Glutamatergic neuron (in vitro differentiated cells): ENCODE measurements around the gene CCDC182. TPM values are rescaled to one million over a fixed set of nuclear protein-coding genes. Genes with fewer than 3 reads are reported as not detected.

Source experiments
- DNase-seq: peaks from one replicate; pipeline ENCODE4 v3.0.0; 2022
- H3K27ac Mint-ChIP-seq: one replicate; pipeline ENCODE4 v1.8.0; 2020; ENCODE audit warnings: mild to moderate bottlenecking, mixed read lengths, inconsistent platforms; ENCODE audit not compliant: unreplicated experiment
- H3K27me3 Mint-ChIP-seq: one replicate; pipeline ENCODE4 v1.8.0; 2020; ENCODE audit warnings: mild to moderate bottlenecking, moderate library complexity, mixed read lengths, inconsistent platforms; ENCODE audit not compliant: unreplicated experiment
- H3K36me3 Mint-ChIP-seq: one replicate; pipeline ENCODE4 v1.8.0; 2020; ENCODE audit warnings: mild to moderate bottlenecking, mixed read lengths, inconsistent platforms; ENCODE audit not compliant: unreplicated experiment
- H3K4me1 Mint-ChIP-seq: one replicate; pipeline ENCODE4 v1.8.0; 2020; ENCODE audit warnings: mild to moderate bottlenecking, low read depth, mixed read lengths, inconsistent platforms; ENCODE audit not compliant: unreplicated experiment
- H3K4me3 Mint-ChIP-seq: one replicate; pipeline ENCODE4 v1.8.0; 2020; ENCODE audit warnings: mild to moderate bottlenecking, mixed read lengths, inconsistent platforms; ENCODE audit not compliant: unreplicated experiment
- H3K9me3 Mint-ChIP-seq: one replicate; pipeline ENCODE4 v1.8.0; 2020; ENCODE audit warnings: mild to moderate bottlenecking, moderate library complexity, mixed read lengths, inconsistent platforms; ENCODE audit not compliant: unreplicated experiment
- CTCF ChIP-seq: fragments of 200-600 bp; sonication (generic); IDR thresholded peaks from one replicate; pipeline ENCODE4 v1.5.0; 2021; ENCODE audit not compliant: partially characterized antibody, unreplicated experiment
- total RNA-seq: library from RNA; stranded (reverse); fragmentation: NEBNext Ultra II Directional; extraction: Animal tissue kit (Norgen Biotek cat#: 25700); gene quantifications from one replicate; pipeline ENCODE4 v1.2.1, GENCODE V29; 2021; ENCODE audit not compliant: unreplicated experiment

Gene CCDC182
- total RNA-seq, 1 donor from 2014 or later: not detected

GRCh38 chr17:57739402-57740234 lies 5.5 kb downstream of the CCDC182 start:
- Mint-ChIP-seq H3K36me3 (no peaks in the 10 kb centered on the region), H3K9me3 (peaks cover 6% of the 10 kb centered on the region), H3K27me3 (peaks cover 7% of the 10 kb centered on the region), H3K4me1 (peaks cover 26% of the 10 kb centered on the region), H3K4me3 (peak overlapping the region; percentile 28), H3K27ac (peak overlapping the region; percentile 82)
- DNase-seq: no peak
- peak; percentile 22 for TF ChIP-seq CTCF

- H3K27me3 Mint-ChIP-seq: peaks cover 7% of the 10 kb centered on the region
- no peak overlapping the region for H3K27ac Mint-ChIP-seq
- peaks cover 23% of the 10 kb centered on the region for H3K4me1 Mint-ChIP-seq
- no peak overlapping the region for H3K4me3 Mint-ChIP-seq
- TF ChIP-seq CTCF: no peak
- DNase-seq: no peak
- H3K36me3 Mint-ChIP-seq: no peaks in the 10 kb centered on the region
- H3K9me3 Mint-ChIP-seq: peaks cover 6% of the 10 kb centered on the region
Observed at GRCh38 chr17:57737450-57737849, 7.6 kb downstream of the CCDC182 start.

- Mint-ChIP-seq H3K27ac (no peak overlapping the region), H3K4me3 (no peak overlapping the region), H3K4me1 (peaks cover 23% of the 10 kb centered on the region), H3K36me3 (no peaks in the 10 kb centered on the region), H3K9me3 (peaks cover 4% of the 10 kb centered on the region), H3K27me3 (peaks cover 5% of the 10 kb centered on the region)
- TF ChIP-seq CTCF: no peak
- no peak for DNase-seq
Observed at GRCh38 chr17:57735707-57736106, 9.4 kb downstream of the CCDC182 start.

GRCh38 chr17:57735230-57735629 lies 9.9 kb downstream of the CCDC182 start:
- H3K9me3 Mint-ChIP-seq: peaks cover 4% of the 10 kb centered on the region
- DNase-seq: no peak
- H3K36me3 Mint-ChIP-seq: no peaks in the 10 kb centered on the region
- H3K27me3 Mint-ChIP-seq: peaks cover 8% of the 10 kb centered on the region
- peaks cover 20% of the 10 kb centered on the region for H3K4me1 Mint-ChIP-seq
- H3K4me3 Mint-ChIP-seq: no peak overlapping the region
- no peak for TF ChIP-seq CTCF
- H3K27ac Mint-ChIP-seq: no peak overlapping the region

- Mint-ChIP-seq H3K4me1 (peaks cover 14% of the 10 kb centered on the region), H3K36me3 (no peaks in the 10 kb centered on the region)
- TF ChIP-seq CTCF: no peak
Observed at GRCh38 chr17:57733085-57733484, 12.0 kb downstream of the CCDC182 start.

More at GRCh38 chr17:57733085-57733484, 12.0 kb downstream of the CCDC182 start:
- no peak for DNase-seq
- Mint-ChIP-seq H3K9me3 (peaks cover 7% of the 10 kb centered on the region), H3K4me3 (no peak overlapping the region), H3K27me3 (peaks cover 7% of the 10 kb centered on the region), H3K27ac (no peak overlapping the region)
